Measurements from ENCODE around the gene FSCN2. TPM values are rescaled to one million over a fixed set of nuclear protein-coding genes. Genes with fewer than 3 reads are reported as not detected.

FSCN2 gene
- total RNA-seq, 6 donors from 2014 or later: 2.7 to 37.7 (median 3.9) TPM

GRCh38 chr17:81518113-81518784 lies 9.9 kb upstream of the FSCN2 start:
- WGBS, 2 donors: 46 to 92% methylated on average over 4 to 23 of the region's 24 CpGs
- Histone ChIP-seq H3K4me1 (peaks cover 39 to 65% (median 57%) of the 10 kb centered on the region in 4 donors), H3K9me3 (no peaks in the 10 kb centered on the region), H3K27me3 (no peaks in the 10 kb centered on the region), H3K4me3 (peak overlapping the region in 3 of 4 donors; percentile 51 to 66 (median 65)), H3K36me3 (no peaks in the 10 kb centered on the region), H3K27ac (peak overlapping the region in 3 of 4 donors; percentile 61 to 100 (median 75))
- no peak for DNase-seq
- ATAC-seq (ENCODE audit: low FRiP score in 2 of 2): peak in 1 of 2 donors; percentile 17
- TF ChIP-seq POLR2A (IDR thresholded peaks at IDR 0.05) (no peak), CTCF (IDR thresholded peaks at IDR 0.05) (no peak), EP300 (IDR thresholded peaks at IDR 0.05) (no peak), POLR2AphosphoS5 (IDR thresholded peaks at IDR 0.05) (no peak)

- H3K4me3 ChIP-seq: peak overlapping the region; percentile 45 to 66 (median 58)
- WGBS, 2 donors: 1 to 20% methylated on average over 2 to 16 of the region's 47 CpGs
- DNase-seq (peak; percentile 70 to 93), ATAC-seq (ENCODE audit: low FRiP score in 2 of 2) (peak; percentile 34 to 35)
- TF ChIP-seq EP300 (IDR thresholded peaks at IDR 0.05) (no peak), POLR2A (IDR thresholded peaks at IDR 0.05) (peak in 1 of 4 donors; percentile 36)
- no peaks in the 10 kb centered on the region for H3K9me3 ChIP-seq
- H3K27ac ChIP-seq: peak overlapping the region; percentile 45 to 100 (median 68)
- H3K36me3 ChIP-seq: no peaks in the 10 kb centered on the region
- peaks cover 0 to 4% (median 2%) of the 10 kb centered on the region in 4 donors for H3K27me3 ChIP-seq
- peaks cover 39 to 65% (median 54%) of the 10 kb centered on the region in 4 donors for H3K4me1 ChIP-seq
Measured at GRCh38 chr17:81518785-81519283, 9.3 kb upstream of the FSCN2 start.

GRCh38 chr17:81519284-81520020 lies 8.7 kb upstream of the FSCN2 start:
- peak; percentile 10 to 68 for ATAC-seq (ENCODE audit: low FRiP score in 2 of 2)
- Histone ChIP-seq H3K4me1 (peaks cover 39 to 59% (median 48%) of the 10 kb centered on the region in 4 donors), H3K4me3 (peak overlapping the region; percentile 45 to 66 (median 58)), H3K27ac (peak overlapping the region; percentile 45 to 100 (median 68)), H3K36me3 (no peaks in the 10 kb centered on the region), H3K27me3 (peaks cover 0 to 10% (median 3%) of the 10 kb centered on the region in 4 donors), H3K9me3 (no peaks in the 10 kb centered on the region)
- TF ChIP-seq CTCF (IDR thresholded peaks at IDR 0.05): peak; percentile 53 to 95 (median 87)
- TF ChIP-seq EP300 (IDR thresholded peaks at IDR 0.05): no peak
- TF ChIP-seq POLR2AphosphoS5 (IDR thresholded peaks at IDR 0.05): peak in 1 of 2 donors; percentile 28
- TF ChIP-seq POLR2A (IDR thresholded peaks at IDR 0.05): peak in 2 of 4 donors; percentile 17 to 38
- peak; percentile 79 to 95 for DNase-seq
- 5 to 8% methylated on average over 17 to 34 of the region's 61 CpGs for WGBS, 2 donors

- Histone ChIP-seq H3K27ac (peak overlapping the region; percentile 21 to 100 (median 48)), H3K36me3 (no peaks in the 10 kb centered on the region), H3K9me3 (no peaks in the 10 kb centered on the region), H3K4me1 (peaks cover 39 to 57% (median 46%) of the 10 kb centered on the region in 4 donors), H3K4me3 (peak overlapping the region in 3 of 4 donors; percentile 51 to 66 (median 65)), H3K27me3 (peaks cover 0 to 10% (median 4%) of the 10 kb centered on the region in 4 donors)
- ATAC-seq (ENCODE audit: low FRiP score in 2 of 2) (no peak), DNase-seq (peak in 1 of 2 donors; percentile 70)
- TF ChIP-seq POLR2A (IDR thresholded peaks at IDR 0.05) (no peak), EP300 (IDR thresholded peaks at IDR 0.05) (no peak), POLR2AphosphoS5 (IDR thresholded peaks at IDR 0.05) (no peak), CTCF (IDR thresholded peaks at IDR 0.05) (no peak)
- WGBS, 2 donors: 72 to 78% methylated on average over 12 to 13 of the region's 14 CpGs
Measured at GRCh38 chr17:81520021-81520901, 7.9 kb upstream of the FSCN2 start.
